Cardiac muscle cell (in vitro differentiated cells and primary cell): ENCODE results near the gene DEPDC1. TPM values are rescaled to one million over a fixed set of nuclear protein-coding genes. Genes with fewer than 3 reads are reported as not detected.
"Not testable (repeated sequence)": the region's sequence is repeated elsewhere in the genome, so short reads cannot be mapped to it uniquely, and the experiment has no call there.

Source experiments
- DNase-seq, 2 donors: peaks; one replicate each; pipeline versions ENCODE4 v3.0.0 to v3.0.0-alpha.2; 2010 to 2017; ENCODE audit warnings: low read depth in 1 of 2, low spot score in 1 of 2
- H3K27ac ChIP-seq: fragments of 200-600 bp; sonication (generic); 2 replicates; pipeline ENCODE4 v1.5.1; 2016
- H3K27me3 ChIP-seq: fragments of 200-600 bp; sonication (generic); 2 replicates; pipeline ENCODE4 v1.6.0; 2016; ENCODE audit warnings: control low read depth
- H3K36me3 ChIP-seq: fragments of 200-600 bp; sonication (generic); 2 replicates; pipeline ENCODE4 v1.5.1; 2016; ENCODE audit warnings: control low read depth
- H3K4me1 ChIP-seq: fragments of 200-600 bp; sonication (generic); 2 replicates; pipeline ENCODE4 v1.8.1; 2017; ENCODE audit warnings: low read depth, mild to moderate bottlenecking, mixed run types
- H3K4me3 ChIP-seq: fragments of 200-600 bp; sonication (generic); 2 replicates; pipeline ENCODE4 v1.5.1; 2016; ENCODE audit warnings: mild to moderate bottlenecking
- H3K9me3 ChIP-seq: fragments of 200-600 bp; sonication (generic); 2 replicates; pipeline ENCODE4 v1.5.1; 2017; ENCODE audit warnings: low read depth, mild to moderate bottlenecking, control low read depth
- polyA plus RNA-seq: library from polyadenylated mRNA; unstranded; fragments of >200 nt; fragmentation: Nextera tagmentation; extraction: Ambion mirVana; gene quantifications from 2 replicates; pipeline ENCODE4 v1.2.1, GENCODE V29; 2016
- total RNA-seq: library from RNA; depleted of rRNA; stranded (reverse); fragments of >200 nt; gene quantifications from 2 replicates; pipeline ENCODE4 v1.2.3, GENCODE V29; 2016
- TF ChIP-seq, protein P1 (sequence below): IDR thresholded peaks from 2 replicates; pipeline ENCODE4 v1.5.1; 2012; ENCODE audit warnings: low read depth, mild to moderate bottlenecking, low read length

DEPDC1 gene
- total and polyA plus RNA-seq, 2 experiments from 2014 or later = 4.9 to 37.6 TPM

DNA sequence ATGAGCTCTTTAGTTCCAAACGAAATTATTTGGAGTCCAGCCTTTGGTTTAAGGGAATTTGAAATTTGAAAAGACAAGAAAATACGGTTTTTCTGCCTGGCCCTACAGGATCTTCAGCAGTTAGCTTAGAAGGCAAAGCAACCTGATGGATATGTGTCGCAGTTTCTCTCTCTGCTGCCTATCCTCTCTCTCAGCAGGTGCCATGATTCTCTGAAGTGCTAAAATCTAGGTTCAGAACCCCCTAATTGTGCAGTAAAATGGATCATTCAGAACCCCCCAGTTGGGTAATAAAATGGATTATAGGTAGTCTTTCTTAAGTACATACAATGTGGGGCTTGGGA, 446 bp upstream of the DEPDC1 start:
- TF ChIP-seq, protein P1, sequence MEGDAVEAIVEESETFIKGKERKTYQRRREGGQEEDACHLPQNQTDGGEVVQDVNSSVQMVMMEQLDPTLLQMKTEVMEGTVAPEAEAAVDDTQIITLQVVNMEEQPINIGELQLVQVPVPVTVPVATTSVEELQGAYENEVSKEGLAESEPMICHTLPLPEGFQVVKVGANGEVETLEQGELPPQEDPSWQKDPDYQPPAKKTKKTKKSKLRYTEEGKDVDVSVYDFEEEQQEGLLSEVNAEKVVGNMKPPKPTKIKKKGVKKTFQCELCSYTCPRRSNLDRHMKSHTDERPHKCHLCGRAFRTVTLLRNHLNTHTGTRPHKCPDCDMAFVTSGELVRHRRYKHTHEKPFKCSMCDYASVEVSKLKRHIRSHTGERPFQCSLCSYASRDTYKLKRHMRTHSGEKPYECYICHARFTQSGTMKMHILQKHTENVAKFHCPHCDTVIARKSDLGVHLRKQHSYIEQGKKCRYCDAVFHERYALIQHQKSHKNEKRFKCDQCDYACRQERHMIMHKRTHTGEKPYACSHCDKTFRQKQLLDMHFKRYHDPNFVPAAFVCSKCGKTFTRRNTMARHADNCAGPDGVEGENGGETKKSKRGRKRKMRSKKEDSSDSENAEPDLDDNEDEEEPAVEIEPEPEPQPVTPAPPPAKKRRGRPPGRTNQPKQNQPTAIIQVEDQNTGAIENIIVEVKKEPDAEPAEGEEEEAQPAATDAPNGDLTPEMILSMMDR = no peak
- Histone ChIP-seq H3K27ac (no peak overlapping the region), H3K4me3 (peak overlapping the region; percentile 67), H3K9me3 (no peaks in the 10 kb centered on the region), H3K4me1 (peaks cover 3% of the 10 kb centered on the region), H3K27me3 (no peaks in the 10 kb centered on the region), H3K36me3 (no peaks in the 10 kb centered on the region)
- DNase-seq = no peak

DNA sequence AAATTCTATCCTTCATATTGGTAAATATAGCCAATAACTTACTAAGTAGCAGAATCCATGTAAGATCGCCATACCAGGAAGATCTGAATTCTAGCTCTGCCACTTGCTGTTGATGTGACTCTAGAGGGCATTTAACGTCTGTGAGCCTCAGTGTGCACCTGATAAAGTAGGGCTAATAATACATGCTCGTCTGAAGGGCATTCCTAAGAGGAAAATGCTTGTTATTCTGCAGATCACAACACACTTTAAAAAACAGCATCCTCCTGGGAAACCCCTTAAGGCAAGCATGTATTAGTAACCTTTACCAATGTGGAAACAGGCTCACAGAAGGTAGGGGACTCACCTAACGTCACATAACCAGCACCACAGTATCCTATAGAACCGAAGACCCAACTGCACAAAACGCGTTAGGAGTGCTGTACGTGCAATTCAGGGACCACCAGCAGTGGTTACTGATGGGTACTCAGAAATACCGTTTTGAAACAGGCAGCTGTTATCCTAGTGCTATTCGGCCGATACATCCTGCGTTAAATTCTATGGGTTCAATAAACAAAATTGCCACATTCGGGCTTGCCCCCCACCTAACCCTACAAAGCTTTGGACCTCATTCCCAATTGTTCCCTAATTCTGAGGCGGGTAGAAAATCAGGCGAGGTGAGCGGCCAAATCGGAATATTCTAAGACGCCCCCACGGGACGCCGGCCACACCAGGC, 758 bp downstream of the DEPDC1 start:
- Histone ChIP-seq H3K27ac (peak overlapping the region; percentile 90), H3K9me3 (no peaks in the 10 kb centered on the region), H3K4me1 (peaks cover 3% of the 10 kb centered on the region), H3K27me3 (no peaks in the 10 kb centered on the region), H3K4me3 (peak overlapping the region; percentile 67), H3K36me3 (no peaks in the 10 kb centered on the region)
- DNase-seq = peak in 1 of 2 donors; percentile 23
- TF ChIP-seq, protein P1 = no peak

DNA sequence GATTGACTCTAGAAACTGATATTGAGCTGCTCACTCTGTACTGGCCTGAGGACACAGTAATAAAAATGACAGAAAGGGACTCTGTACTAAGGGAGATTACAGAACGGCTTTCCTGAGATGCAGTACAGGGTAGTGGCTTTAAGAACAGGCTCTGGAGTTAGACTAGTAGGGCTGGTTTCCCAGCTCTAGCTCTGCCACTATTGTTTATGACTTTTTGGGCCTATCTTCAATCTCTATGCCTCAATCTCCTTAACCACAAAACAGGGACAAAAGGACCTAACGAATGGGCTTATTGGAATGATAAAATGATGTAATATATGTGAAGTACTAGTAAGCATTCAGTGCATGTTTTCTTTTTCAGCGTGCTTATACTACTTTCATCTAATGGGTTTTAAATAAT, 1.4 kb downstream of the DEPDC1 start:
- no peak for DNase-seq
- Histone ChIP-seq H3K27ac (no peak overlapping the region), H3K9me3 (no peaks in the 10 kb centered on the region), H3K4me1 (peaks cover 3% of the 10 kb centered on the region), H3K4me3 (peak overlapping the region; percentile 67), H3K27me3 (no peaks in the 10 kb centered on the region), H3K36me3 (no peaks in the 10 kb centered on the region)
- TF ChIP-seq, protein P1 = no peak

DNA sequence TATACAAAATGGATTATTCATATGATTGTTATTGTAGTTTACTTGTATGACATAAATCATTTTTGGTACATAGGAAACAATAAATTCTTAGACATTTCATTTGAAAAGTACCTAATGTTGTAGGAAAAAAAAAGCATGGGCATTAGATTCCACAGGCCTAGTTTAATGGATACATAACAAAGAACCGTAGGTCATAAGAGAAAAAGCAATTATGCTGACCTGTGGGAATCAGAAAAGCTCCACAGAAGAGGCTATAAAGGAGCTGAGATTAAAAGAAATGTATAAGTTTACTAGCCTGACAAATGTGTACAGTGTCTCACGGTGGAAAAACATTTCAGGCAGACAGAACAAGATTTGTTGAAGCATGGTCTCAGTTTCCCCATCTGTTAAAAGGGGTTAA, 3.7 kb downstream of the DEPDC1 start:
- TF ChIP-seq, protein P1 = no peak
- no peak overlapping the region for H3K27ac ChIP-seq
- H3K36me3 ChIP-seq = no peaks in the 10 kb centered on the region
- H3K4me1 ChIP-seq = peaks cover 3% of the 10 kb centered on the region
- DNase-seq = no peak
- H3K4me3 ChIP-seq = no peak overlapping the region
- H3K27me3 ChIP-seq = no peaks in the 10 kb centered on the region
- H3K9me3 ChIP-seq = no peaks in the 10 kb centered on the region

DNA sequence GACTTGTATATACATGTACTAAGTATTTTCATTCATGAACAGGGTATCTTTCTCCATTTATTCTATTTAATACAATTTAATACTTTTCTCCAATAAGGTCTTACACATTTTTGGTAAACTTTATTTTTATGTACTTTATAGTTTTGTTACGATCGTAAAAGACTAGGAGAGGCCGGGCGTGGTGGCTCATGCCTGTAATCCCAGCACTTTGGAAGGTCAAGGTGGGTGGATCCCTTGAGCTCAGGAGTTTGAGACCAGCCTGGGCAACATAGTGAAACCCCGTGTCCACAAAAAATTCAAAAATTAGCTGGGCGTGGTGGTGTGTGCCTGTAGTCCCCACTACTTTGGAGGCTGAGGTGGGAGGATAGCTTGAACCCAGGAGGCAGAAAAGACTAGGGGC, 4.6 kb downstream of the DEPDC1 start:
- H3K9me3 ChIP-seq, H3K4me3 ChIP-seq, H3K4me1 ChIP-seq, H3K36me3 ChIP-seq, DNase-seq, H3K27ac ChIP-seq, H3K27me3 ChIP-seq: not testable (repeated sequence)

DNA sequence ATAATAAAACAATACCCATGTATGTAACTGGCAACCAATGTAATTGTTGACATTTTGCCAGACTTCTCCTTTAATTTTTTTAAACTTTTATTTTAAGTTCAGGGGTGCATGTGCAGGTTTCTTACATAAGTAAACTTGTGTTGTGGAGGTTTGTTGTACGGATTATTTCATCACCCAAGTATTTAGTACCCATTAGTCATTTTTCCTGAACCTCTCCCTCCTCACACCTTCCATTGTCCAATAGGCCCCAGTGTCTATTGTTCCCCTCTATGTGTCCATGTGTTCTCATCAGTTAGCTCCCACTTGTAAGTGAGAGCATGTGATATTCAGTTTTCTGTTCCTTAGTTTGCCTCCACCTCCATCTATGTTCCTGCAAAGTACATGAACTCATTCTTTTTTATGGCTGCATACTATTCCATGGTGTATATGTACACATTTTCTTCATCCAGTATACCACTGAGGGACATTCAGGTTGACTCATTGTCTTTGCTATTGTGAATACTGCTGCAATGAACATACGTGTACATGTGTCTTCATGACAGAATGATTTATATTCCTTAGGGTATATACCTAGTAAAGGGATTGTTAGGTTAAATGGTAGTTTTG, 6.7 kb downstream of the DEPDC1 start:
- no peak overlapping the region for H3K27ac ChIP-seq
- H3K4me1 ChIP-seq = no peaks in the 10 kb centered on the region
- TF ChIP-seq, protein P1 = no peak
- no peaks in the 10 kb centered on the region for H3K27me3 ChIP-seq
- no peak for DNase-seq
- no peaks in the 10 kb centered on the region for H3K9me3 ChIP-seq
- H3K36me3 ChIP-seq = peaks cover 6% of the 10 kb centered on the region
- no peak overlapping the region for H3K4me3 ChIP-seq
